Hypothalamus (tissue), 51 donors: Measurements from ENCODE around the gene PDE12.
"Not testable (repeated sequence)": the region's sequence is repeated elsewhere in the genome, so short reads cannot be mapped to it uniquely, and the experiment has no call there.

ENCODE experiments used
- DNase-seq, 51 donors: peaks; one replicate each; lab custom pipeline; 2025; lab: John Stamatoyannopoulos, UW

Gene PDE12

GRCh38 chr3:57583544-57583943 lies 27.5 kb downstream of the PDE12 start:
- no peak for DNase-seq

- no peak for DNase-seq
These were observed 30.7 kb downstream of the PDE12 start for GRCh38 chr3:57586778-57587177.

GRCh38 chr3:57587905-57588304 lies 31.8 kb downstream of the PDE12 start:
- no peak for DNase-seq

- no peak for DNase-seq
These were observed 36.2 kb downstream of the PDE12 start for GRCh38 chr3:57592306-57592705.

- DNase-seq, result no peak
These were observed 38.1 kb downstream of the PDE12 start for GRCh38 chr3:57594144-57594543.

GRCh38 chr3:57594576-57594975 lies 38.5 kb downstream of the PDE12 start:
- no peak for DNase-seq

GRCh38 chr3:57596495-57597126 lies 40.5 kb downstream of the PDE12 start:
- DNase-seq, result peak in 50 of 51 donors; percentile 10 to 74 (median 45)

- peak; percentile 92 to 100 (median 98) for DNase-seq
These were observed 41.3 kb downstream of the PDE12 start, which contains the start of gene ARF4 for GRCh38 chr3:57597127-57597923. Gene ARF4, minus strand, starts transcription at chr3:57597344. Its CDS starts 204 bp downstream, at chr3:57597140.

GRCh38 chr3:57598765-57599360 lies 42.8 kb downstream of the PDE12 start:
- DNase-seq, result no peak

- no peak for DNase-seq
These were observed 44.1 kb downstream of the PDE12 start for GRCh38 chr3:57600195-57600594.

GRCh38 chr3:57604971-57605370 lies 48.9 kb downstream of the PDE12 start:
- DNase-seq, result no peak

- DNase-seq, result no peak
These were observed 49.6 kb downstream of the PDE12 start for GRCh38 chr3:57605683-57606082.

- not testable (repeated sequence) for DNase-seq
These were observed 55.8 kb downstream of the PDE12 start for GRCh38 chr3:57611870-57612269.

GRCh38 chr3:57616233-57616632 lies 60.2 kb downstream of the PDE12 start:
- DNase-seq, result no peak
